Measurements from ENCODE around the gene LHPP. TPM values are rescaled to one million over a fixed set of nuclear protein-coding genes. Genes with fewer than 3 reads are reported as not detected.

Gene LHPP
- total RNA-seq, 1 donor from 2014 or later: 8.6 TPM

- intact Hi-C loops (cut with micrococcal nuclease): no loop called here
- H3K9me3 Mint-ChIP-seq: no peaks in the 10 kb centered on the region
- peaks cover 55% of the 10 kb centered on the region for H3K4me1 Mint-ChIP-seq
- H3K27ac Mint-ChIP-seq: no peak overlapping the region
- DNase-seq: no peak
- H3K27me3 Mint-ChIP-seq: no peaks in the 10 kb centered on the region
- H3K4me3 Mint-ChIP-seq: no peak overlapping the region
- H3K36me3 Mint-ChIP-seq (ENCODE audit: low read depth): peaks cover 18% of the 10 kb centered on the region
Measured at GRCh38 chr10:124653811-124654651, 192.4 kb downstream of the LHPP start.

DNA sequence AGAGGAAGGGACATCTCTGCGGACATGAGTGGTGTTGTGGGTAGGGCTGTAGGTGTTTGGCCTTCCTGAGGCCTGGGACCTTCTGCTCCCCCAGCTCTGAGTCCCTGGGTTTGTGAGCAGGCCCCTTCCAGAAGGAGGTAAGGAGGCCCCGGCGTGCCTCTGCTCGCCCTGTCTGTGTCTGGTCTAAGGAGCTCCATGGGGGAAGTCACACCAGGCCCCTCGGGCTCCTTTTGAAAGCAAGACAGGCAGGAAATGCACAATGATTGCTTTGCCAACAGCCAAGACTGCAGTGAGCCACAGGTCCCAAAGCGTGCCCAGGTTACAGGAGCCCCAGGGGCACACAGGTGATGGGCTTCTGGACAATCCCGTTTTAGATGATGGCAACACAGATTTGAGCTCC is 193.1 kb downstream of the LHPP start:
- Mint-ChIP-seq H3K4me3 (no peak overlapping the region), H3K9me3 (no peaks in the 10 kb centered on the region), H3K4me1 (peaks cover 56% of the 10 kb centered on the region), H3K27me3 (no peaks in the 10 kb centered on the region), H3K27ac (no peak overlapping the region), H3K36me3 (ENCODE audit: low read depth) (peaks cover 16% of the 10 kb centered on the region)
- no peak for DNase-seq
- intact Hi-C loops (cut with micrococcal nuclease): no loop called here

DNA sequence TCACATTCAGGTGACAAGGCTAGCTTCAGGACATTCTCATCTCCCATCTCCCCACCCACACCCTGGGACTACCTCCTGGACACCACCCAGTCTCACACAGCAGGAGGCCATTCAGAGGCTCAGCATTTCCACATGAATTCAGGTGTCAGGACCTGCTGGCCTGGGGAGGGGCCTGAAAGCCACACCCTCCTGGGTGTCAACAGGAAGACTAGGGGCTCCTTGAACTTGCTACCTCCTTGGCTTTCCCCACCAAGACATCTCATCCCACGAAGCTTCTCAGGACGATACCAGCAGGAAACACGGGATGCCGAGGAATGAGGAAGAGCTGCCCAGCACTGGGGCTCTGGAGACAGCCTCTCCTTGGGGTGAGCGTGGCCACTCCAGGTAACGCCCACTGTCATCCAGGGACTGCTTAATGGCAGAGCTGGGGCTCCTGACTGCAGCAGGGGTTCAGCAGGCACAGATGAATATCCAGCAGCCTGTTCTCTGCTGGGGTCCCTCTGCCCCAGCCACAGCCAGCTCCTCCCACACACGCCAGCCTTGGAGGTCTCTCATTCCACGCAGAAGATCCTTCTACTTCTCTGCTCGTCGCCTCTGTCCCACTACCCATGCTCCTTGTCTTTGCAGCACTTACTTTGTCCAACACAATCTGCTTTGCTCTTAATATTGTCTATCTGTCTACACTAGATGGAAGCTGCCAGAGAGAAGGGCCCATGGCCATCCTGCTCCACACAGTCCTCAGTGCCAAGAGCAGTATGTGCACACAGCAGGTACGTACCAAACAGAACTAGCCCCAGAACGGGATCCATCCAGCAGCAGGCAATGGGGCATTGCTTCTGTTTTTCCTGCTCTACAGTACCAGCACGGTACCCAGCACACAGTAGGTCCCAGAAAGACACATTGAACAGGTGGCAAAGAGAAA is 193.8 kb downstream of the LHPP start:
- Mint-ChIP-seq H3K9me3 (no peaks in the 10 kb centered on the region), H3K27me3 (no peaks in the 10 kb centered on the region), H3K4me1 (peaks cover 56% of the 10 kb centered on the region), H3K4me3 (no peak overlapping the region), H3K27ac (no peak overlapping the region), H3K36me3 (ENCODE audit: low read depth) (peaks cover 18% of the 10 kb centered on the region)
- no peak for DNase-seq
- intact Hi-C loops (cut with micrococcal nuclease): no loop called here

GRCh38 chr10:124656113-124656490 is 194.5 kb downstream of the LHPP start:
- Mint-ChIP-seq H3K27me3 (no peaks in the 10 kb centered on the region), H3K4me1 (peaks cover 50% of the 10 kb centered on the region)

DNA sequence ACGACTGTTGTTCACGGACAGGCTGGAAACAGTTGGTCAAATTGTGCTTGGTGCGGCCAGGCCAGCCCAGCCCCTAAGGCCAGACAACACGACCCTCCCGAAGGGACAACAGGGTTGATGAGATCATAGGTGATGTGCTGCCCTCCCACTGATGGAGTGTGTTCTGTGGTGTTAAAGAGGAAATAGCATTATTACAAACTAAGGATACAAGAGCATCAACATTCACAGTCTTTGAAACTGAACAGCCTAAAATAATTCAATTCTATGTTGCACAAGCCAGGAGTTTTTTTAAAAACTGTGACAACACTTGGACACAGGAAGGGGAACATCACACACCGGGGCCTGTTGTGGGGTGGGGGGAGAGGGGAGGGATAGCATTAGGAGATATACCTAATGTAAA is 194.9 kb downstream of the LHPP start:
- DNase-seq: no peak
- no peak overlapping the region for H3K4me3 Mint-ChIP-seq
- H3K9me3 Mint-ChIP-seq: no peaks in the 10 kb centered on the region
- H3K36me3 Mint-ChIP-seq (ENCODE audit: low read depth): peaks cover 16% of the 10 kb centered on the region
- intact Hi-C loops (cut with micrococcal nuclease): no loop called here
- no peak overlapping the region for H3K27ac Mint-ChIP-seq
- peaks cover 46% of the 10 kb centered on the region for H3K4me1 Mint-ChIP-seq
- H3K27me3 Mint-ChIP-seq: no peaks in the 10 kb centered on the region

More at GRCh38 chr10:124656113-124656490, 194.5 kb downstream of the LHPP start:
- intact Hi-C loops (cut with micrococcal nuclease): no loop called here
- Mint-ChIP-seq H3K4me3 (no peak overlapping the region), H3K36me3 (ENCODE audit: low read depth) (peaks cover 16% of the 10 kb centered on the region), H3K27ac (no peak overlapping the region), H3K9me3 (no peaks in the 10 kb centered on the region)
- DNase-seq: no peak

DNA sequence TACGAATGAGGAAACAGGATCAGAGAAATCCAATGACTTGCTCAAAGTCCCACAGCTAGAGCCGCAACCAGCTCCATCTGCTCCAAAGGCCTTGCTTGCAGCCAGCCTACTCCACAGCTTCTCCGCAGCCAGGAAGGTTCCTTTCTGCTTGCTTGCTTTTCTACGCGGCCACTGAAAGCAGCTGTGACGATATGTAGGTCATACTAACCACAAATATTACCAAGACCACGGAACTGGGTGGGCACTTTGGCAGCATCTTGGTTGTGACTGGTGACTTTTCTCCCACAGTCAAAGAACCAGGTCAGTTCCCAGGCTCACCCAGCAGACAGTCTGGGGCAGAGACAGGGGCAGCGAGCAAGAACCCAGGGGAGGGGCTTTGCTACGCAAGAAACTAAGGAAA is 196.2 kb downstream of the LHPP start:
- H3K9me3 Mint-ChIP-seq: no peaks in the 10 kb centered on the region
- no peak overlapping the region for H3K27ac Mint-ChIP-seq
- peaks cover 19% of the 10 kb centered on the region for H3K36me3 Mint-ChIP-seq (ENCODE audit: low read depth)
- H3K27me3 Mint-ChIP-seq: no peaks in the 10 kb centered on the region
- peaks cover 40% of the 10 kb centered on the region for H3K4me1 Mint-ChIP-seq
- no peak for DNase-seq
- intact Hi-C loops (cut with micrococcal nuclease): no loop called here
- H3K4me3 Mint-ChIP-seq: no peak overlapping the region

DNA sequence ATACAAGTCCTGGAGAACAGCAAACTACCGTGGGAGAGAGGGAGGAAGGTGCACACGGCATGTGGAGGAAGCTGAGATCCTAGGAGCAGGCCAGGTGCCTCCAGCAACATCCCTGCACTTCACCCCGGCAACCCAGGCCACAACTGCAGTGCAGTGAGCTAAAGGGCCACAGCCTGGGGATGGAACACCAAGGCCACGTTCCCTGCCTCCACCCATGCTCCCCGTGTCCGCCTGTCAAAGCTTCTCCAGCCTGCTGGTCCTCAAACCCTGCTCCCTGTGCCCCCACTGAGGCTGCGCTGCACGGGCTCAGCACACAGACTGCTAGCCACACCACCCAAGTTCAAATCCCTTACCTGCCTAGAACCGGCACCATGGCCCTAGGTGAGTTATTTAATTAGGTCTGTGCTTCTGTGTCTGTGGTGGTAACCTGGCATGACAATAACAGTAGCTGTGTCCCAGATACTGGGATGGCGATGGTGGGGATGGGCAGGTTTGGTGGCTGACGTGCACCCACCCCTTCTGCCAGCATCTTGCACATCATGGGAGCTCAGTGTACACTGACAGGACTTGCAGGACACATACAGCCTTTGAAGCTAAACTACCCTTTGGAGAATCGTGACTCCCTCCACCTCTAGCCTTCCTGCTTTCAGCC is 197.1 kb downstream of the LHPP start:
- H3K27me3 Mint-ChIP-seq: no peaks in the 10 kb centered on the region
- no peak overlapping the region for H3K27ac Mint-ChIP-seq
- peaks cover 42% of the 10 kb centered on the region for H3K4me1 Mint-ChIP-seq
- peaks cover 20% of the 10 kb centered on the region for H3K36me3 Mint-ChIP-seq (ENCODE audit: low read depth)
- no peaks in the 10 kb centered on the region for H3K9me3 Mint-ChIP-seq
- intact Hi-C loops (cut with micrococcal nuclease): no loop called here
- H3K4me3 Mint-ChIP-seq: no peak overlapping the region
- DNase-seq: no peak

GRCh38 chr10:124659380-124659779 is 197.8 kb downstream of the LHPP start:
- no peak for DNase-seq
- Mint-ChIP-seq H3K27ac (no peak overlapping the region), H3K4me1 (peaks cover 42% of the 10 kb centered on the region), H3K4me3 (no peak overlapping the region), H3K9me3 (no peaks in the 10 kb centered on the region), H3K27me3 (no peaks in the 10 kb centered on the region), H3K36me3 (ENCODE audit: low read depth) (peaks cover 20% of the 10 kb centered on the region)
- intact Hi-C loops (cut with micrococcal nuclease): no loop called here

- Mint-ChIP-seq H3K9me3 (no peaks in the 10 kb centered on the region), H3K27me3 (no peaks in the 10 kb centered on the region), H3K4me1 (peaks cover 37% of the 10 kb centered on the region), H3K36me3 (ENCODE audit: low read depth) (peaks cover 24% of the 10 kb centered on the region), H3K4me3 (no peak overlapping the region), H3K27ac (no peak overlapping the region)
- no peak for DNase-seq
- intact Hi-C loops (cut with micrococcal nuclease): no loop called here
Measured at GRCh38 chr10:124660404-124661125, 198.9 kb downstream of the LHPP start.

- H3K27me3 Mint-ChIP-seq: no peaks in the 10 kb centered on the region
- no peak overlapping the region for H3K4me3 Mint-ChIP-seq
- peaks cover 20% of the 10 kb centered on the region for H3K36me3 Mint-ChIP-seq (ENCODE audit: low read depth)
- intact Hi-C loops (cut with micrococcal nuclease): no loop called here
- H3K27ac Mint-ChIP-seq: no peak overlapping the region
- peaks cover 30% of the 10 kb centered on the region for H3K4me1 Mint-ChIP-seq
- no peak for DNase-seq
- H3K9me3 Mint-ChIP-seq: no peaks in the 10 kb centered on the region
Measured at GRCh38 chr10:124661660-124662180, 200.1 kb downstream of the LHPP start.

DNA sequence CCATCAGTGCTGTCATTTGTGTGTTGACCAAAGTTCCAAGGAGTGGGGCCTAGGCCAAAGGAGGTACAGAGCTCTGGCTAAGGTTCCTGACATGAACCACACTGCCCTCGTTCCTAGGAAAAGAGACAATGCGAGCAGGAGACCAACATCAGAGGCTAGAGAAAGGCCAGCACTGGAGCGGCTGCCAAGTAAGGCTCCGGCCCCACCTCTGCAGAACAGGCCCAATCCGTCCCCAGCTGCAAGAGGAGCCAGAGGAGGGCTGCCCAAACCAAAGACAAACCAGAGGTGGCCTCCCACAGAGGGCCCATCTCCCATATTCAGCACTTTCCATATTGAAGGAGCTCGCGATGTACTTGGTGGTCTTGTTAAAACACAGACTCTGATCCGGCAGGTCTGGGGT is 201.6 kb downstream of the LHPP start:
- Mint-ChIP-seq H3K27me3 (no peaks in the 10 kb centered on the region), H3K27ac (no peak overlapping the region), H3K4me1 (peaks cover 26% of the 10 kb centered on the region), H3K4me3 (no peak overlapping the region), H3K36me3 (ENCODE audit: low read depth) (peaks cover 15% of the 10 kb centered on the region), H3K9me3 (no peaks in the 10 kb centered on the region)
- intact Hi-C loops (cut with micrococcal nuclease): no loop called here
- no peak for DNase-seq

Data from activated CD4-positive, alpha-beta T cell treated with anti-CD3 and anti-CD28 coated beads, Interleukin-2, amount 10 ng/mL, durations not matched to agents 24 days and 14 days (primary cell).